Measurements from ENCODE around the gene SLC30A3. TPM values are rescaled to one million over a fixed set of nuclear protein-coding genes. Genes with fewer than 3 reads are reported as not detected.
A peak's percentile ranks its signal among the peaks of the same experiment; 100 is the strongest.
"Not testable (repeated sequence)": the region's sequence is repeated elsewhere in the genome, so short reads cannot be mapped to it uniquely, and the experiment has no call there.

SLC30A3 gene
- total RNA-seq, 3 donors from 2014 or later (not counting 1 experiment from before 2014, with no cell fraction given): not detected

DNA sequence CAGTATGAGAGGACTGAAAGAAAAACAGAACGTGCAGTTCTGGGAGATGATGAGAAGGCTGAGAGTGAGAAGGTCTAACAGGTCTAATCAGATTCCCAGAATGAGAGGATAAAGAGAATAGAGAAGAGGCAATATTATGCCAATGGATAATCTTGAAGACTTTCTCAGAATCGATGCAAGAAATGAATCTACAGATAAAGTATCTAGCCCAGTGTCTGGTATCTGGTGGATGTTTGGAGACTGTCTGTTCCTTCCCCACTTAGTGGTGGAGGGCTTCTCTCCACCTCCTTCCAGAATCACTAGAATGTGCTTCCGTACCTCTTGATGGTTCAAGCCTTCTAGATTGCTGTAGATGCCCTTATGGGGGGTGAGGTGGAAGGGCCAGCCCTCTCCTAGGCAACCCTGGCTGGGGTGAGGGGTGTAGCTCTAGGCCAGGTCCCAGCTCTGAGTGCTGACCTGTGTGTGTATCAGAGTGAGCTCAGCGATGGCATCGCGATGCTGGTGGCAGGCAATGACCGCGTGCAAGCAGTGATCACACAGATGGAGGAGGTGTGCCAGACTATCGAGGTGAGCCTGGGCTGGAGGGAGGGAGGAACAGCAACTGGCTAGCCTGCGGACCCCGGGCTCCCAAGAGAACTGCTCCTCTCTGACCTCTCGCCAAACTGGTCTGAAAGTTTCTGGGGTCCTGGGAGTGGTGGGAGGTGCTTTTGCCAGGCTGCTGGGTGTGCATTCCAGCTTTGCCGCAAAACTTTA is 41.8 kb upstream of the SLC30A3 start:
- Mint-ChIP-seq H3K36me3 (no peaks in the 10 kb centered on the region), H3K27me3 (ENCODE audit: low read depth in 2 of 2) (peaks cover 5 to 6% of the 10 kb centered on the region in 2 donors), H3K4me1 (peaks cover 0 to 12% of the 10 kb centered on the region in 2 donors), H3K27ac (no peak overlapping the region), H3K9me3 (no peaks in the 10 kb centered on the region), H3K4me3 (peak overlapping the region; percentile 29)
- Histone ChIP-seq H3K36me3 (ENCODE audit: control insufficient read depth, insufficient read depth, low read length) (no peaks in the 10 kb centered on the region), H3K4me3 (ENCODE audit: low read length) (no peak overlapping the region), H3K9me3 (ENCODE audit: control insufficient read depth, insufficient read depth, low read length) (no peaks in the 10 kb centered on the region), H3K4me1 (ENCODE audit: control insufficient read depth, insufficient read depth, low read length) (peaks cover 20% of the 10 kb centered on the region), H3K27ac (ENCODE audit: low read length) (no peak overlapping the region), H3K27me3 (ENCODE audit: control insufficient read depth, insufficient read depth, low read length) (peaks cover 11% of the 10 kb centered on the region)
- TF ChIP-seq CTCF (IDR thresholded peaks at IDR 0.05): no peak
- 92% methylated on average over 12 of the region's 13 CpGs for WGBS (ENCODE audit: insufficient coverage)
- intact Hi-C loops (cut with micrococcal nuclease): no loop called here
- ATAC-seq (no peak), DNase-seq (no peak)

DNA sequence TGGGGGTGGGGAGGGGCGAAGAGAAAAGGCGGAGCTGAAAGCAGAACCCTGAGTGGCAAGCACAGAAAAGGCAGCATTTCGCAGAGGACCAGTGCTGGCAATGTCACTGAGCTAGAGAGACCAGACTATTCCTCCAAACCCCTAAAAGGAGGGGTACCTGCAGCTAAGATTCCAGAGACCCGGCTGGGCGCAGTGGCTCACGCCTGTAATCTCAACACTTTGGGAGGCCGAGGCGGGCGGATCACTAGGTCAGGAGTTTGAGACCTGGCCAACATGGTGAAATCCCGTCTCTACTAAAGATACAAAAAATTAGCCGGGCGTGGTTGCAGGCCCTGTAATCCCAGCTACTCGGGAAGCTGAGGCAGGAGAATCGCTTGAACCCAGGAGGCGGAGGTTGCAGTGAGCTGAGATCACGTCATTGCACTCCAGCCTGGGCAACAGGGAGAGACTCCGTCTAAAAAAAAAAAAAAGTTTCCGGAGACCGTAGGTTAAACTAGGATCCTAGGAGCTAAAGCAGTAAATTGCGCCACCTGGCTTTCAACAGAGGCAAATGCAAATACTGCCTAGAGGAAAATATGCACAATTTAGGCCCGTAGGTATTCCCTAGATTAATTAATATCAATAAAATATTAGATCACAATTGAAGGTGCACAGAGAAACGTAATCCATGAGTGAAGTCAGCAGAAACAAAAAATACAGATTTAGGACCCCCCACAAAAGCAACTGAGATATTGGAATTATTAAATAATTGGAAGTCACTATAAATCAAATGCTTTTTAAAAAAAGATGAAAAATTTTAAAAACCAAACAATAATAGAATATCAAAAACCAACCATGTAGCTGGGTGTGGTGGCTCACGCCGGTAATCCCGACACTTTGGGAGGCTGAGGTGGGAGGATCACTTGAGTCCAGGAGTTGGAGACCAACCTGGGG is 40.5 kb upstream of the SLC30A3 start:
- no peaks in the 10 kb centered on the region for H3K36me3 ChIP-seq (ENCODE audit: control insufficient read depth, insufficient read depth, low read length)
- Mint-ChIP-seq H3K36me3 (no peaks in the 10 kb centered on the region), H3K4me3 (peak overlapping the region; percentile 66), H3K27me3 (ENCODE audit: low read depth in 2 of 2) (peaks cover 5 to 6% of the 10 kb centered on the region in 2 donors), H3K9me3 (no peaks in the 10 kb centered on the region), H3K27ac (peak overlapping the region in 1 of 2 donors; percentile 45), H3K4me1 (peaks cover 0 to 12% of the 10 kb centered on the region in 2 donors)
- TF ChIP-seq CTCF (IDR thresholded peaks at IDR 0.05): peak; percentile 91
- WGBS (ENCODE audit: insufficient coverage): 34% methylated on average over 23 of the region's 25 CpGs
- DNase-seq (peak in 1 of 2 donors; percentile 77), ATAC-seq (peak in 2 of 3 donors; percentile 75 to 78)
- peaks cover 20% of the 10 kb centered on the region for H3K4me1 ChIP-seq (ENCODE audit: control insufficient read depth, insufficient read depth, low read length)
- intact Hi-C loops (cut with micrococcal nuclease): loop anchor here (1.0 kb wide), 1 partner anchor 205 kb away; no protein-coding TSS in a partner anchor
- no peak overlapping the region for H3K27ac ChIP-seq (ENCODE audit: low read length)
- H3K9me3 ChIP-seq (ENCODE audit: control insufficient read depth, insufficient read depth, low read length): no peaks in the 10 kb centered on the region
- H3K4me3 ChIP-seq (ENCODE audit: low read length): peak overlapping the region; percentile 13
- peaks cover 11% of the 10 kb centered on the region for H3K27me3 ChIP-seq (ENCODE audit: control insufficient read depth, insufficient read depth, low read length)

- H3K4me1 ChIP-seq (ENCODE audit: control insufficient read depth, insufficient read depth, low read length); H3K4me3 Mint-ChIP-seq; H3K4me3 ChIP-seq (ENCODE audit: low read length); ATAC-seq; H3K9me3 Mint-ChIP-seq; H3K4me1 Mint-ChIP-seq; H3K27ac Mint-ChIP-seq; intact Hi-C loops (cut with micrococcal nuclease); H3K27ac ChIP-seq (ENCODE audit: low read length); H3K27me3 ChIP-seq (ENCODE audit: control insufficient read depth, insufficient read depth, low read length); DNase-seq; H3K36me3 ChIP-seq (ENCODE audit: control insufficient read depth, insufficient read depth, low read length); H3K9me3 ChIP-seq (ENCODE audit: control insufficient read depth, insufficient read depth, low read length); H3K27me3 Mint-ChIP-seq (ENCODE audit: low read depth in 2 of 2); H3K36me3 Mint-ChIP-seq: not testable (repeated sequence)
- 91% methylated on average over 3 of the region's 4 CpGs for WGBS (ENCODE audit: insufficient coverage)
Observed at GRCh38 chr2:27300606-27301005, 37.8 kb upstream of the SLC30A3 start.
